NCI-H1930 (cell line): Measurements from ENCODE around the gene OR10A6.
A peak's percentile ranks its signal among the peaks of the same experiment; 100 is the strongest.

Experiments used
- DNase-seq, 2 experiments: peaks; one replicate each; lab custom pipeline; 2025; lab: John Stamatoyannopoulos, UW

OR10A6 gene

GRCh38 chr11:7910286-7910788 lies 20.7 kb downstream of the OR10A6 start:
- DNase-seq, result no peak

GRCh38 chr11:7909585-7910285 lies 21.3 kb downstream of the OR10A6 start:
- no peak for DNase-seq

GRCh38 chr11:7907121-7907520 lies 23.9 kb downstream of the OR10A6 start:
- DNase-seq, result no peak

GRCh38 chr11:7906481-7906880 lies 24.6 kb downstream of the OR10A6 start:
- DNase-seq, result no peak

GRCh38 chr11:7905961-7906429 lies 25.1 kb downstream of the OR10A6 start:
- DNase-seq, result no peak

GRCh38 chr11:7905549-7905948 lies 25.5 kb downstream of the OR10A6 start:
- DNase-seq, result no peak

- no peak for DNase-seq
These were observed 26.2 kb downstream of the OR10A6 start for GRCh38 chr11:7904917-7905316.

- no peak for DNase-seq
These were observed 27.1 kb downstream of the OR10A6 start for GRCh38 chr11:7903940-7904339.

GRCh38 chr11:7901319-7901854 lies 29.7 kb downstream of the OR10A6 start:
- DNase-seq, result no peak

- DNase-seq, result no peak
These were observed 30.4 kb downstream of the OR10A6 start for GRCh38 chr11:7900686-7901085.

GRCh38 chr11:7899418-7899817 lies 31.6 kb downstream of the OR10A6 start:
- no peak for DNase-seq

- DNase-seq, result no peak
These were observed 32.3 kb downstream of the OR10A6 start for GRCh38 chr11:7898666-7899283.

GRCh38 chr11:7896009-7896785 lies 34.9 kb downstream of the OR10A6 start:
- DNase-seq, result no peak

GRCh38 chr11:7894251-7894650 lies 36.8 kb downstream of the OR10A6 start:
- DNase-seq, result no peak

GRCh38 chr11:7893796-7894195 lies 37.3 kb downstream of the OR10A6 start:
- no peak for DNase-seq

GRCh38 chr11:7892840-7893254 lies 38.2 kb downstream of the OR10A6 start:
- peak in 1 of 2 experiments; percentile 56 for DNase-seq

GRCh38 chr11:7892059-7892699 lies 38.9 kb downstream of the OR10A6 start:
- no peak for DNase-seq

- DNase-seq, result no peak
These were observed 40.5 kb downstream of the OR10A6 start for GRCh38 chr11:7890417-7891172.

GRCh38 chr11:7889985-7890384 lies 41.1 kb downstream of the OR10A6 start:
- DNase-seq, result no peak

GRCh38 chr11:7882860-7883259 lies 48.2 kb downstream of the OR10A6 start:
- DNase-seq, result no peak
